Kidney (tissue), 14 donors: ENCODE data around the gene TNFAIP2. TPM values are rescaled to one million over a fixed set of nuclear protein-coding genes. Genes with fewer than 3 reads are reported as not detected.

Experiments used
- DNase-seq, 5 donors: peaks; one replicate each; pipeline ENCODE4 v3.0.0-alpha.2; 2013 to 2020
- FAIRE-seq: peaks from 2 replicates; lab custom pipeline; 2012; peaks lifted over from hg19 to GRCh38; lab: Jason Lieb, UNC
- H3K27ac ChIP-seq, 2 donors: one replicate each; pipeline ENCODE4 v1.7.0; 2013; ENCODE audit warnings: low read depth in 2 of 2, low read length in 2 of 2, inconsistent platforms in 1 of 2
- H3K27me3 ChIP-seq: one replicate; pipeline ENCODE4 v1.7.1; 2013; ENCODE audit warnings: low read length, inconsistent platforms; ENCODE audit not compliant: control insufficient read depth, insufficient read depth
- H3K36me3 ChIP-seq, 3 donors: one replicate each; pipeline versions ENCODE4 v1.7.0 to v1.7.1; 2013; ENCODE audit warnings: low read length in 3 of 3, control low read depth in 1 of 3, inconsistent platforms in 1 of 3; ENCODE audit not compliant: insufficient read depth in 3 of 3, control insufficient read depth in 2 of 3
- H3K4me1 ChIP-seq, 3 donors: one replicate each; pipeline versions ENCODE4 v1.7.0 to v1.7.1; 2013; ENCODE audit warnings: low read length in 3 of 3, inconsistent platforms in 1 of 3, low read depth in 1 of 3; ENCODE audit not compliant: control insufficient read depth in 2 of 3, insufficient read depth in 2 of 3
- H3K4me3 ChIP-seq, 3 donors: one replicate each; pipeline versions ENCODE4 v1.7.0 to v1.8.1; 2013; ENCODE audit warnings: low read length in 3 of 3, control low read depth in 1 of 3, inconsistent platforms in 1 of 3
- H3K9ac ChIP-seq, 3 donors: one replicate each; pipeline versions ENCODE4 v1.7.0 to v1.7.1; 2013; ENCODE audit warnings: low read length in 3 of 3, control low read depth in 1 of 3, inconsistent platforms in 1 of 3
- H3K9me3 ChIP-seq, 3 donors: one replicate each; pipeline versions ENCODE4 v1.7.0 to v1.7.1; 2013; ENCODE audit warnings: low read length in 3 of 3, control low read depth in 1 of 3, inconsistent platforms in 1 of 3; ENCODE audit not compliant: control insufficient read depth in 2 of 3, insufficient read depth in 1 of 3
- intact Hi-C: fragments of 100-400 bp; cut with DNase I; formaldehyde crosslinking; loops from one replicate; pipeline ENCODE4 v1.11.1; 2022
- polyA plus RNA-seq: library from polyadenylated mRNA; stranded (reverse); fragments of 350-450 nt; fragmentation: Illumina TruSeq; extraction: RNeasy Lipid Tissue Mini Kit (QIAGEN cat#74804); gene quantifications from one replicate; pipeline ENCODE4 v1.2.3, GENCODE V29; 2014; ENCODE audit warnings: low read depth, low replicate concordance; ENCODE audit not compliant: insufficient read depth
- total RNA-seq: library from RNA; stranded (reverse); fragmentation: NEBNext Ultra II Directional; extraction: Animal tissue kit (Norgen Biotek cat#: 25700); gene quantifications from one replicate; pipeline ENCODE4 v1.2.1, GENCODE V29; 2021
- TF ChIP-seq, protein P1 (sequence below): IDR thresholded peaks from 3 replicates; pipeline ENCODE4 v1.5.1; 2012; ENCODE audit warnings: mild to moderate bottlenecking, moderate library complexity, borderline replicate concordance; ENCODE audit not compliant: insufficient read depth; ENCODE audit errors: extremely low read depth
- donor health status: control.
- donor health status: control.
- donor health status: control.
- donor health status: control.
- donor health status: control.
- donor health status: DM: yes; HTN: yes; CAD: no.
- donor health status: Normal renal cell carcinoma (clear cell type).

The TNFAIP2 gene
- total and polyA plus RNA-seq, 2 donors from 2014 or later: 42.9 to 301 TPM

DNA sequence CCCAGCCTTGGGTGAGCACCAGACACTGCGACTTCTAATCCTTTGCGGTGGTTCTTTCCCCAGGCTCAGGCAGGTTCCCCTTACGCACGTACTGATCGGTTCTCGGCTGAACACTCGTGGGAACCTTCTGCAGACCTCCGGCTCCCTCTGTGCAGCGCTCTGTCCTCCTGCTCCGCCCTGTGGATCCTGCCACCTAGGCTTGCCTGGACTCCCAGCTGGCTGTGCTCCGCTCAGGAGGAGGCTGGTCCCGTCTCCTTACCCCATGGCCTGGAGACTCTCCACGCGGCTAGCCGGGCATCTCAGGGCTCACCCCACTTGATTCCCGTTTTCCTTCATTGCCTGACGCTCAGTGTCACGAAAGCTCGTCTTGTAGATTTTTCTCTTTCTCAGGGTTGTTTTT is 34.7 kb downstream of the TNFAIP2 start:
- Histone ChIP-seq H3K4me3 (no peak overlapping the region), H3K36me3 (no peaks in the 10 kb centered on the region), H3K27ac (no peak overlapping the region), H3K4me1 (peaks cover 0 to 8% (median 0%) of the 10 kb centered on the region in 3 donors), H3K9me3 (no peaks in the 10 kb centered on the region), H3K9ac (no peak overlapping the region), H3K27me3 (no peaks in the 10 kb centered on the region)
- TF ChIP-seq, protein P1, sequence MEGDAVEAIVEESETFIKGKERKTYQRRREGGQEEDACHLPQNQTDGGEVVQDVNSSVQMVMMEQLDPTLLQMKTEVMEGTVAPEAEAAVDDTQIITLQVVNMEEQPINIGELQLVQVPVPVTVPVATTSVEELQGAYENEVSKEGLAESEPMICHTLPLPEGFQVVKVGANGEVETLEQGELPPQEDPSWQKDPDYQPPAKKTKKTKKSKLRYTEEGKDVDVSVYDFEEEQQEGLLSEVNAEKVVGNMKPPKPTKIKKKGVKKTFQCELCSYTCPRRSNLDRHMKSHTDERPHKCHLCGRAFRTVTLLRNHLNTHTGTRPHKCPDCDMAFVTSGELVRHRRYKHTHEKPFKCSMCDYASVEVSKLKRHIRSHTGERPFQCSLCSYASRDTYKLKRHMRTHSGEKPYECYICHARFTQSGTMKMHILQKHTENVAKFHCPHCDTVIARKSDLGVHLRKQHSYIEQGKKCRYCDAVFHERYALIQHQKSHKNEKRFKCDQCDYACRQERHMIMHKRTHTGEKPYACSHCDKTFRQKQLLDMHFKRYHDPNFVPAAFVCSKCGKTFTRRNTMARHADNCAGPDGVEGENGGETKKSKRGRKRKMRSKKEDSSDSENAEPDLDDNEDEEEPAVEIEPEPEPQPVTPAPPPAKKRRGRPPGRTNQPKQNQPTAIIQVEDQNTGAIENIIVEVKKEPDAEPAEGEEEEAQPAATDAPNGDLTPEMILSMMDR: no peak
- intact Hi-C loops: no loop called here
- FAIRE-seq: no peak
- peak in 1 of 5 donors; percentile 29 for DNase-seq

DNA sequence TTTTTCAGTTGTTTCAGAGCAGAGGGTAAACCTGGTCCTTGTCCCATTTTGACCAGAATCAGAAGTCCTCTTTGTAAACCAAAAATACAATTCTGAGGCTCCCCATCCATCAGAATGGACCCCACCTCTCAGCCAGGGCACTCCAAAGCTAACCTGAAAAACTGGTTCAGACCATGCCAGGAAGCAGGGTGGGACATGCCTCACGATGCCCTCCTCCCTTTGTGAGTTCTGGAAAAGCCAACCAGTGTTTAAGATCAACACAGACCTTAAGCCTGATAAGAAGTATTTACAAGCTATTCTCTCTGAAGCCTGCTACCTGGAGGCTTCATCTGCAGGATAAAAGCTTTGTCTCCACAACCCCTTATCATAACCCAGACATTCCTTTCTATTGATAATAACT is 35.4 kb downstream of the TNFAIP2 start:
- Histone ChIP-seq H3K27me3 (no peaks in the 10 kb centered on the region), H3K9ac (no peak overlapping the region), H3K4me3 (no peak overlapping the region), H3K27ac (no peak overlapping the region), H3K9me3 (no peaks in the 10 kb centered on the region), H3K4me1 (peaks cover 0 to 8% (median 0%) of the 10 kb centered on the region in 3 donors), H3K36me3 (no peaks in the 10 kb centered on the region)
- FAIRE-seq (no peak), DNase-seq (peak in 1 of 5 donors; percentile 26)
- intact Hi-C loops: no loop called here
- TF ChIP-seq, protein P1: no peak

DNA sequence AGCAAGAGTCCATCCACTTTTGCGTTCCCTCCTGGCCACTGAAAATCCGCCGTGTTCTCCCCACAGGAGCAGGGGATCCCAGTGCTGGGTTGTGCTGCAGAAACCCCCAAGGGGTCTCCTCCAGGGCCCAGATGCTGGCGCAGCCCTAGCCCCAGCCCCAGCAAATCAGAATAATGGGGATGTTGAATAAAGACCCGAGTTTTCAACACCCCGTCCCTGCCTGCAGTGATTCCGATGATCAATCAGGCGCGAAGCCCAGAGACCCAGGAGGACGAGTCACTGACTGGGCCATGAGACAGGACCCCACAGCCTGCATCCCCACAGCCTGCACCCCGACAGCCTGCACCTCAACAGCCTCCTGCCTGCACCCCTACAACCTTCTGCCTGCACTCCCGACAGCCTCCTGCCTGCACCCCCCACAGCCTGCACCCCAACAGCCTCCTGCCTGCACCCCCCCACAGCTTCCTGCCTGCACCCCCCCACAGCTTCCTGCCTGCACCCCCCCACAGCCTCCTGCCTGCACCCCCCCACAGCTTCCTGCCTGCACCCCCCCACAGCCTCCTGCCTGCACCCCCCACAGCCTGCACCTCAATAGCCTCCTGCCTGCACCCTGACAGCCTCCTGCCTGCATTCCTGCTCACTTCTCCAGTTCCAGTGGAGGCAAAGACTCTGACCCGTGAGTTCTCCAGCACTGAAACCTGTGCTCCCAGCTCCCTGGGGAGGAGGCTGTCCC is 37.2 kb downstream of the TNFAIP2 start:
- H3K27ac ChIP-seq: no peak overlapping the region
- intact Hi-C loops: no loop called here

More for the DNA sequence above, 37.2 kb downstream of the TNFAIP2 start:
- TF ChIP-seq, protein P1: no peak
- Histone ChIP-seq H3K9ac (no peak overlapping the region), H3K9me3 (no peaks in the 10 kb centered on the region), H3K27me3 (no peaks in the 10 kb centered on the region), H3K4me1 (peaks cover 0 to 15% (median 4%) of the 10 kb centered on the region in 3 donors), H3K36me3 (no peaks in the 10 kb centered on the region), H3K4me3 (no peak overlapping the region)
- peak in 2 of 5 donors; percentile 29 to 38 for DNase-seq
- FAIRE-seq: no peak
